ENCODE measurements around the gene TMC4.

Gene TMC4

DNA sequence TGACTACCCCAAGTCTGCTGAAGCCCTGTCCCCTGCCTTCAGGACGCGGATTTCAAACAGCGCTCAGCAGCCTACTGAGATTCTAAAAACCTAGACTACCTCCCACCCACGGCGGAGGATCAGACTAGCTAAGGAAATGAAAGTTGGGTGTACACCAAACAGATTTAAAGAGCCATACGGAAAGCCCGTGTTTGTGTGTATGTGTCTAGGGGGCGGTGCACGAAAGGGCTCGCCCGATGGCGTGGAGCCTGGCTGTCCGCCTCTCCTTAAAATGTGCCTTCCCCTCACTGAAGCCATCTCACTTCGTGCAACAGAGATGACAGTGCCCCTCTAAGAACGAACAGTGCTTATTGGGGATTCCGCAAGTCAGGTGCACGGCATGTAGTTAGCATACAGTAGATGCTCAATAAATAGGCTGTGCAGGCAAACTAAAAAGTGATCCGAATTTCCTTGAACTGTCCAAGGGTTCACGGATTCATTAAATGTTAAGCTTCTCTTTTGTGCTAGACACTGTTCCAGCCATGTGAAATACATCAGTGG is 14.1 kb downstream of the TMC4 start:
- H3K36me3 ChIP-seq, result peaks cover 45% of the 10 kb centered on the region
- DNase-seq, result no peak
- H3K27me3 ChIP-seq (ENCODE audit: insufficient read depth, low read depth, severe bottlenecking), result no peaks in the 10 kb centered on the region
- peak overlapping the region; percentile 94 for H3K27ac ChIP-seq
- no peaks in the 10 kb centered on the region for H3K9me3 ChIP-seq (ENCODE audit: severe bottlenecking)
- TF ChIP-seq, protein P1, sequence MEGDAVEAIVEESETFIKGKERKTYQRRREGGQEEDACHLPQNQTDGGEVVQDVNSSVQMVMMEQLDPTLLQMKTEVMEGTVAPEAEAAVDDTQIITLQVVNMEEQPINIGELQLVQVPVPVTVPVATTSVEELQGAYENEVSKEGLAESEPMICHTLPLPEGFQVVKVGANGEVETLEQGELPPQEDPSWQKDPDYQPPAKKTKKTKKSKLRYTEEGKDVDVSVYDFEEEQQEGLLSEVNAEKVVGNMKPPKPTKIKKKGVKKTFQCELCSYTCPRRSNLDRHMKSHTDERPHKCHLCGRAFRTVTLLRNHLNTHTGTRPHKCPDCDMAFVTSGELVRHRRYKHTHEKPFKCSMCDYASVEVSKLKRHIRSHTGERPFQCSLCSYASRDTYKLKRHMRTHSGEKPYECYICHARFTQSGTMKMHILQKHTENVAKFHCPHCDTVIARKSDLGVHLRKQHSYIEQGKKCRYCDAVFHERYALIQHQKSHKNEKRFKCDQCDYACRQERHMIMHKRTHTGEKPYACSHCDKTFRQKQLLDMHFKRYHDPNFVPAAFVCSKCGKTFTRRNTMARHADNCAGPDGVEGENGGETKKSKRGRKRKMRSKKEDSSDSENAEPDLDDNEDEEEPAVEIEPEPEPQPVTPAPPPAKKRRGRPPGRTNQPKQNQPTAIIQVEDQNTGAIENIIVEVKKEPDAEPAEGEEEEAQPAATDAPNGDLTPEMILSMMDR (IDR thresholded peaks at IDR 0.05; ENCODE audit: low read depth, low read length), result no peak
- peak overlapping the region; percentile 71 for H3K4me3 ChIP-seq (ENCODE audit: low read depth, low read length)

DNA sequence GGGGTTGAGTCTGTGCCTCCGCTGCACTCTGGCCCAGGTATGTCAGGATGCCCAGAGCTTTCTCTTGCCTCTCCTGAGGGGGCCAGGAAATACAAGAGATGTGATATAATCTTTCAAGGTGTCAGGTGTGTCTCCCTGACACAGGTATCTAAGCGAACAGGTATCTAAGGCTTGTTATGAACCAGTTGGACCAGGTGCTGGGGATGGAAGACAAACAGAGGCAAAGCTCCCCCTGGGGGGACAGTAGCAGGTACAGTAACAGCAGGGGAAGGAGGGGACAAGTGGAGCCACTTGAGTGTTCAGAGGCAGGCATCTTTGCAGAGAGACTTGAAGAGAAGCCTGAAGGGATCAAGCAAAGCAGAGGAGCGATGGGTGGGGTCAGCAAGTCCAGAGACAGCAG is 16.0 kb downstream of the TMC4 start:
- no peak for DNase-seq
- TF ChIP-seq, protein P1 (IDR thresholded peaks at IDR 0.05; ENCODE audit: low read depth, low read length), result no peak
- H3K27me3 ChIP-seq (ENCODE audit: insufficient read depth, low read depth, severe bottlenecking), result no peaks in the 10 kb centered on the region
- no peak overlapping the region for H3K4me3 ChIP-seq (ENCODE audit: low read depth, low read length)
- no peak overlapping the region for H3K27ac ChIP-seq
- H3K9me3 ChIP-seq (ENCODE audit: severe bottlenecking), result no peaks in the 10 kb centered on the region
- peaks cover 64% of the 10 kb centered on the region for H3K36me3 ChIP-seq

DNA sequence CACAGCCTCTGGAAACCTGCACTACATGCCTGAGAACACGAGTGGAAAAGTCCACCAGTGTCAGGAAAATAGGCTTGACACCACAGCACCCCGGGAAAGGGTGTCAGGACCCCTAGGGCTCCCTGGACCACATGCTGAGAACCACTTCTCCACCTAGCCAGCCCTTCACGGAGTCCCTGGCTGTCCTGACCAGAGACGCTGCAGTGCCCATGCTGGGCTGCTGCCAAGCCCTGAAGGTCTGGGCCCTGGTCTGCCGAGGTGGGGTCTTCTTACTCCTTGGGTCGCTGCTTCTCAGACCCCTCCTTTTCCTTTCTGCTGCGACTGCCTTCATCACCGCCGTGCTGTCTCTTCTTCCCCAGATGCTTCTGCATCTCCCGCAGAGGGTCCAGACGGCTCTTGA is 16.5 kb downstream of the TMC4 start:
- H3K36me3 ChIP-seq, result peaks cover 69% of the 10 kb centered on the region
- no peaks in the 10 kb centered on the region for H3K9me3 ChIP-seq (ENCODE audit: severe bottlenecking)
- no peak for DNase-seq
- no peak overlapping the region for H3K27ac ChIP-seq
- TF ChIP-seq, protein P1 (IDR thresholded peaks at IDR 0.05; ENCODE audit: low read depth, low read length), result no peak
- no peaks in the 10 kb centered on the region for H3K27me3 ChIP-seq (ENCODE audit: insufficient read depth, low read depth, severe bottlenecking)
- H3K4me3 ChIP-seq (ENCODE audit: low read depth, low read length), result no peak overlapping the region

DNA sequence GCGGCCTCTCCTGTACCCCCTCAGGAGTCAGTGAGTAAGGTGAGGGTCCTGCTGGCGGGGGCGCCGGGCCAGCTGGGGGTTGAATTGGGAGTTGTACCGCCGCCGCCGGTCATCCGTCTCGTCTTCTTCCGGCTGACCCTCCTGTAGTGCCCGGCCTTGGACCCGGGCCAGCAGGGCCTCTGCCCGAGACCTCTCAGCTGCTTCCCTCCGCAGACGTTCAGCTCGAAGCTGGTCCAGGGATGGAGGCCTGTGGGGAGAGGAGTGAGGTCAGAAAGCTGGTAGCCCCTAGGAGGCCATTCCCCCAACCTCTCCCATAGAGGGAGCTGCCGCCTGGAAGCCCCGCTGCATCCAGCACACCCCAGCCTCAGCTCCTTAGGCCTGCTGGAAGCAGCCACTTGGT is 17.3 kb downstream of the TMC4 start:
- TF ChIP-seq, protein P1 (IDR thresholded peaks at IDR 0.05; ENCODE audit: low read depth, low read length), result no peak
- no peak for DNase-seq
- no peaks in the 10 kb centered on the region for H3K27me3 ChIP-seq (ENCODE audit: insufficient read depth, low read depth, severe bottlenecking)
- no peak overlapping the region for H3K4me3 ChIP-seq (ENCODE audit: low read depth, low read length)
- H3K27ac ChIP-seq, result no peak overlapping the region
- H3K36me3 ChIP-seq, result peaks cover 76% of the 10 kb centered on the region
- H3K9me3 ChIP-seq (ENCODE audit: severe bottlenecking), result no peaks in the 10 kb centered on the region

DNA sequence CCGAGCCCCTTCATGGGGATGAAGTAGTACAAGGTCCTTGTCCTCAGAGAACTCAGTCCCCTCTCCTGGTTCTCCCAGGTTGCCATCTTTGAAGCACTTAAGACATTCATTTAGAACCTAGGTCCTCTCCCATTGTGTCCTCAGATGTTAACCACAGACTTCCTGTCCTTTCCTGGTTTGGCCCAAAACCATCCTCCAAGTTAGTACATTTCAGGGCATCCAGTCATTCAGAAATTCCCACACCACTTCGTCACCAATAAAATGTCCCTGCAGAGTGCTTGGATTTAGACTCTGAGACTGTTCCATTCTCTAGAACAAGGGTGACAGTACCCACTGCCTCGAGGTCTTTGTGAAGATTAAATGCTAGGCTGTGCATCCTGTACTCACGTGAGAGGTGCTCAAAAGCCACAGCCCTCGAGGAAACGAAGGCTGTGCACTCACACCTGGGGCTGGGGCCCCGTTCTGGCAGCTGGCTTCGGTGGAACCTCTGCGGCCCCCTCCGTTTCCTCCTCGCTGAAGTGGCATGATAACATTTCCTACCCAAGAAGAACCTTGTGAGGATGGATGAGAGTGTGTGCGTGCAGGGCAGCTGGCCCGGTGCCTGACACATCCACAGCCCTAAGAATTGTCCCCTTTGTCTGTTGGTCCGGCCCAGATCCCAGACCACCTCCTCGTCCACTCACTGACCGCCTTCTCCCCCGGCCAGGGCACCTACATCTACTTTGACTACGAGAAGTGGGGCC is 18.2 kb downstream of the TMC4 start:
- H3K36me3 ChIP-seq, result peaks cover 83% of the 10 kb centered on the region
- no peak for DNase-seq
- no peaks in the 10 kb centered on the region for H3K9me3 ChIP-seq (ENCODE audit: severe bottlenecking)
- no peak overlapping the region for H3K4me3 ChIP-seq (ENCODE audit: low read depth, low read length)
- TF ChIP-seq, protein P1 (IDR thresholded peaks at IDR 0.05; ENCODE audit: low read depth, low read length), result no peak
- no peak overlapping the region for H3K27ac ChIP-seq
- H3K27me3 ChIP-seq (ENCODE audit: insufficient read depth, low read depth, severe bottlenecking), result no peaks in the 10 kb centered on the region
